Chondrocyte (in vitro differentiated cells): Measurements from ENCODE around the gene KRT3. TPM values are rescaled to one million over a fixed set of nuclear protein-coding genes. Genes with fewer than 3 reads are reported as not detected.
A peak's percentile ranks its signal among the peaks of the same experiment; 100 is the strongest.

ENCODE experiments used
- DNase-seq: peaks from one replicate; pipeline ENCODE4 v3.0.0; 2021; ENCODE audit warnings: mixed read lengths, low spot score
- H3K27ac Mint-ChIP-seq: one replicate; pipeline ENCODE4 v1.8.0; 2021; ENCODE audit warnings: mild to moderate bottlenecking, moderate library complexity, mixed read lengths; ENCODE audit not compliant: unreplicated experiment
- H3K27me3 Mint-ChIP-seq: 2 replicates; pipeline ENCODE4 v1.8.0; 2021; ENCODE audit warnings: low read depth, mixed read lengths
- H3K36me3 Mint-ChIP-seq: 2 replicates; pipeline ENCODE4 v1.8.0; 2021; ENCODE audit warnings: low read depth, mixed read lengths
- H3K4me1 Mint-ChIP-seq: 2 replicates; pipeline ENCODE4 v1.8.0; 2021; ENCODE audit warnings: low read depth, mild to moderate bottlenecking, mixed read lengths
- H3K4me3 Mint-ChIP-seq: one replicate; pipeline ENCODE4 v1.8.0; 2021; ENCODE audit warnings: mild to moderate bottlenecking, moderate library complexity, mixed read lengths; ENCODE audit not compliant: unreplicated experiment
- H3K9me3 Mint-ChIP-seq: 2 replicates; pipeline ENCODE4 v1.8.0; 2021; ENCODE audit warnings: low read depth, mixed read lengths
- CTCF ChIP-seq: fragments of 200-600 bp; sonication (generic); IDR thresholded peaks from 2 replicates; pipeline ENCODE4 v1.5.0; 2021; ENCODE audit warnings: antibody characterized with exemption, mild to moderate bottlenecking, moderate library complexity
- total RNA-seq: library from RNA; stranded (reverse); gene quantifications from 3 replicates; pipeline ENCODE4 v1.2.1, GENCODE V29; 2021

Gene KRT3
- total RNA-seq, 1 donor from 2014 or later = not detected

GRCh38 chr12:52837781-52838608 lies 42.1 kb upstream of the KRT3 start:
- TF ChIP-seq CTCF = no peak
- Mint-ChIP-seq H3K27me3 (peaks cover 2% of the 10 kb centered on the region), H3K9me3 (no peaks in the 10 kb centered on the region), H3K4me1 (peaks cover 27% of the 10 kb centered on the region), H3K36me3 (no peaks in the 10 kb centered on the region), H3K27ac (peak overlapping the region; percentile 80), H3K4me3 (no peak overlapping the region)
- DNase-seq = peak; percentile 22

- H3K27ac Mint-ChIP-seq = peak overlapping the region; percentile 80
- peaks cover 2% of the 10 kb centered on the region for H3K27me3 Mint-ChIP-seq
- peak; percentile 35 for DNase-seq
- no peaks in the 10 kb centered on the region for H3K9me3 Mint-ChIP-seq
- H3K4me1 Mint-ChIP-seq = peaks cover 27% of the 10 kb centered on the region
- H3K36me3 Mint-ChIP-seq = no peaks in the 10 kb centered on the region
- no peak overlapping the region for H3K4me3 Mint-ChIP-seq
- TF ChIP-seq CTCF = no peak
Measured at GRCh38 chr12:52837413-52837741, 41.5 kb upstream of the KRT3 start.

- H3K4me1 Mint-ChIP-seq = peaks cover 27% of the 10 kb centered on the region
- no peaks in the 10 kb centered on the region for H3K9me3 Mint-ChIP-seq
- TF ChIP-seq CTCF = no peak
- peak; percentile 38 for DNase-seq
- no peak overlapping the region for H3K4me3 Mint-ChIP-seq
- H3K27ac Mint-ChIP-seq = peak overlapping the region; percentile 80
- peaks cover 2% of the 10 kb centered on the region for H3K27me3 Mint-ChIP-seq
- H3K36me3 Mint-ChIP-seq = no peaks in the 10 kb centered on the region
Measured at GRCh38 chr12:52836491-52837412, 40.8 kb upstream of the KRT3 start.

- Mint-ChIP-seq H3K9me3 (no peaks in the 10 kb centered on the region), H3K36me3 (no peaks in the 10 kb centered on the region), H3K4me3 (no peak overlapping the region), H3K27ac (peak overlapping the region; percentile 70), H3K4me1 (peaks cover 27% of the 10 kb centered on the region), H3K27me3 (peaks cover 2% of the 10 kb centered on the region)
- peak; percentile 75 for DNase-seq
- no peak for TF ChIP-seq CTCF
Measured at GRCh38 chr12:52836042-52836466, 40.1 kb upstream of the KRT3 start.
